ENCODE measurements around the gene NELL1. TPM values are rescaled to one million over a fixed set of nuclear protein-coding genes. Genes with fewer than 3 reads are reported as not detected.

The NELL1 gene
- total and polyA plus RNA-seq, 2 donors from 2014 or later, result 0.31 to 14.8 TPM

DNA sequence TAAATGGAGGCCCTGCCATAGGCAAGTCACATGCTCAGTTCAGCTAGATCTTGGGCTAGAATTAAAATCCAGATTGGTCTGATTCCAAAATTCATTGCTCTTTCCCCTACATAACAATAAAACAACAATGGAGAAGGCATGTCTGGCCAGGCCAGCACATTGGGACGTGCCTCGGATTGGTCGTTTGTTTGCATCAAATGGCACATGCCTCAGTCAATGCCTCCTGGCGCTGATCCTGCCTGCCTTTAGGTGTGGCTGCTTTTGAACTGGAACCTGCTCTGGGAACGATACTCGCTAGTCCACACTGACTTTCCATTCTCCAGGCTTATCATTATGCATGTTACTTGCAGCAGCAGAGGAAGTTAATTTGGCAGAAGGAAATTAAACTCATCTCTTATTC lies 322.1 kb downstream of the NELL1 start:
- H3K4me3 ChIP-seq (ENCODE audit: low read length in 3 of 3), result no peak overlapping the region
- intact Hi-C loops (cut with DNase I), result no loop called here
- TF ChIP-seq, protein P1, sequence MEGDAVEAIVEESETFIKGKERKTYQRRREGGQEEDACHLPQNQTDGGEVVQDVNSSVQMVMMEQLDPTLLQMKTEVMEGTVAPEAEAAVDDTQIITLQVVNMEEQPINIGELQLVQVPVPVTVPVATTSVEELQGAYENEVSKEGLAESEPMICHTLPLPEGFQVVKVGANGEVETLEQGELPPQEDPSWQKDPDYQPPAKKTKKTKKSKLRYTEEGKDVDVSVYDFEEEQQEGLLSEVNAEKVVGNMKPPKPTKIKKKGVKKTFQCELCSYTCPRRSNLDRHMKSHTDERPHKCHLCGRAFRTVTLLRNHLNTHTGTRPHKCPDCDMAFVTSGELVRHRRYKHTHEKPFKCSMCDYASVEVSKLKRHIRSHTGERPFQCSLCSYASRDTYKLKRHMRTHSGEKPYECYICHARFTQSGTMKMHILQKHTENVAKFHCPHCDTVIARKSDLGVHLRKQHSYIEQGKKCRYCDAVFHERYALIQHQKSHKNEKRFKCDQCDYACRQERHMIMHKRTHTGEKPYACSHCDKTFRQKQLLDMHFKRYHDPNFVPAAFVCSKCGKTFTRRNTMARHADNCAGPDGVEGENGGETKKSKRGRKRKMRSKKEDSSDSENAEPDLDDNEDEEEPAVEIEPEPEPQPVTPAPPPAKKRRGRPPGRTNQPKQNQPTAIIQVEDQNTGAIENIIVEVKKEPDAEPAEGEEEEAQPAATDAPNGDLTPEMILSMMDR (IDR thresholded peaks at IDR 0.05; ENCODE audit: borderline replicate concordance, extremely low read depth, insufficient read depth), result no peak
- H3K27ac ChIP-seq (ENCODE audit: low read depth in 2 of 2, low read length in 2 of 2), result no peak overlapping the region
- no peak for FAIRE-seq
- H3K36me3 ChIP-seq (ENCODE audit: control insufficient read depth in 2 of 3, insufficient read depth in 3 of 3, low read length in 3 of 3), result no peaks in the 10 kb centered on the region
- H3K4me1 ChIP-seq (ENCODE audit: control insufficient read depth in 2 of 3, insufficient read depth in 2 of 3, low read depth in 1 of 3, low read length in 3 of 3), result no peaks in the 10 kb centered on the region
- H3K27me3 ChIP-seq (ENCODE audit: control insufficient read depth, insufficient read depth, low read length), result no peaks in the 10 kb centered on the region
- no peak for DNase-seq
- H3K9me3 ChIP-seq (ENCODE audit: control insufficient read depth in 2 of 3, insufficient read depth in 1 of 3, low read length in 3 of 3), result no peaks in the 10 kb centered on the region
- H3K9ac ChIP-seq (ENCODE audit: low read length in 3 of 3), result no peak overlapping the region

DNA sequence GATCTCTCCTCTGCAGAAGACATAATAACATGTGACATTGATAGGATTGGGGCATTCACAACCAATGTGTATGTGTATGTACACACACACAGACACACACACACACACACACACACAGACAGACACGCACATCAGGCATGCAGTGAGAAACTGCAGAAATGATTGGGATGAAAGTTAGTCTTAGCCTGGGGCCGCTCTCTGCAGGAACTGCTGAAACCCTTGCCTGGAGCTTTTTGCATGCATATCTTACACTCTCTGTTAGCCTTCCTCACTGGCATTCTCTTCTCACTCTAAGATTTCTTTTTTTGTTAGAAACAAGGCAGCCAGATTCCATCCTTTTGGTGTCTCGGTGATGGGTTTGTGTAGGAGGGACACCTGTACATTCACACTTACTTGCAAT lies 337.9 kb downstream of the NELL1 start:
- H3K36me3 ChIP-seq (ENCODE audit: control insufficient read depth in 2 of 3, insufficient read depth in 3 of 3, low read length in 3 of 3), result no peaks in the 10 kb centered on the region
- no peaks in the 10 kb centered on the region for H3K27me3 ChIP-seq (ENCODE audit: control insufficient read depth, insufficient read depth, low read length)
- FAIRE-seq (no peak), DNase-seq (no peak)
- H3K9me3 ChIP-seq (ENCODE audit: control insufficient read depth in 2 of 3, insufficient read depth in 1 of 3, low read length in 3 of 3), result peaks cover 0 to 3% (median 0%) of the 10 kb centered on the region in 3 donors
- no peaks in the 10 kb centered on the region for H3K4me1 ChIP-seq (ENCODE audit: control insufficient read depth in 2 of 3, insufficient read depth in 2 of 3, low read depth in 1 of 3, low read length in 3 of 3)
- no peak overlapping the region for H3K9ac ChIP-seq (ENCODE audit: low read length in 3 of 3)
- H3K27ac ChIP-seq (ENCODE audit: low read depth in 2 of 2, low read length in 2 of 2), result no peak overlapping the region
- intact Hi-C loops (cut with DNase I), result no loop called here
- TF ChIP-seq, protein P1 (IDR thresholded peaks at IDR 0.05; ENCODE audit: borderline replicate concordance, extremely low read depth, insufficient read depth), result no peak
- H3K4me3 ChIP-seq (ENCODE audit: low read length in 3 of 3), result no peak overlapping the region

DNA sequence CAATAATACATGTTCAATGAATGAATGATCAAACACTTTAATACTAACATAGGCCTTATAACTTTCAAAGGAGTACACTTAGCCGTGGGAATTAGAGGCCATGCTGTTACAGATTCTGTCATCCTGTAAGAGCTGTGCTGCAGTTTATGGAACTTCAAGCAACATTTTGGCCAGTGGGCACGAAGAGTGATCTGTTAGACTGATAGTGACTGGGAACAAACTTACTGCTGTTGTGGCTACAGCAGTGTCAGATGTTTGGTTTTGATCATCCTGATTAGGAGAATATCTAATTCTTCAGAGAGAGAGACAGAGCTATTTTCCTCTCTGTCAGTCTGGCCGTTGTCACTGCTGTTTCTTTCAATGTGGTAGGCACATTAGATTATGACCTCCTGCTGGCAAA lies 348.9 kb downstream of the NELL1 start:
- no peaks in the 10 kb centered on the region for H3K4me1 ChIP-seq (ENCODE audit: control insufficient read depth in 2 of 3, insufficient read depth in 2 of 3, low read depth in 1 of 3, low read length in 3 of 3)
- TF ChIP-seq, protein P1 (IDR thresholded peaks at IDR 0.05; ENCODE audit: borderline replicate concordance, extremely low read depth, insufficient read depth), result no peak
- intact Hi-C loops (cut with DNase I), result no loop called here
- no peaks in the 10 kb centered on the region for H3K36me3 ChIP-seq (ENCODE audit: control insufficient read depth in 2 of 3, insufficient read depth in 3 of 3, low read length in 3 of 3)
- H3K27me3 ChIP-seq (ENCODE audit: control insufficient read depth, insufficient read depth, low read length), result no peaks in the 10 kb centered on the region
- no peak for FAIRE-seq
- no peak overlapping the region for H3K4me3 ChIP-seq (ENCODE audit: low read length in 3 of 3)
- H3K9ac ChIP-seq (ENCODE audit: low read length in 3 of 3), result no peak overlapping the region
- no peak for DNase-seq
- H3K9me3 ChIP-seq (ENCODE audit: control insufficient read depth in 2 of 3, insufficient read depth in 1 of 3, low read length in 3 of 3), result no peaks in the 10 kb centered on the region
- no peak overlapping the region for H3K27ac ChIP-seq (ENCODE audit: low read depth in 2 of 2, low read length in 2 of 2)

DNA sequence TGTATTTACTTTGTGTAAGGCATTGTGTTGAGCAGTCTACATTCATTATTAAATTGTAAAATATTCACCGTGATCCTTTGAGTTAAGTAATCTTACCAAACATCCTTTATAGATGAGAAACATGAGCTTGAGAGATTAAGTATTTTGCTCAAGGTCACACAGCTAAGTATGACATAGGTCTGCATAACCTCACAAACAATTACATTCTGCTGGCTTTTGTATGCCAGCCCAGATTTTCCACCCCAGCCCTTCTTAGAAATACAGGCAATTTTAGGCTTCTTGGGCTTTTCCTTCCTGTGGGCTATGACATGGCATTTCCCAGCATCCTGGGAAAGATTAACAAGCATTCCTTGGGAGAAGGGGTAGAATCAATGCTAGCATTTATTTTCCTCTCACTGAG lies 357.3 kb downstream of the NELL1 start:
- H3K9ac ChIP-seq (ENCODE audit: low read length in 3 of 3), result no peak overlapping the region
- no peak overlapping the region for H3K4me3 ChIP-seq (ENCODE audit: low read length in 3 of 3)
- TF ChIP-seq, protein P1 (IDR thresholded peaks at IDR 0.05; ENCODE audit: borderline replicate concordance, extremely low read depth, insufficient read depth), result no peak
- H3K27ac ChIP-seq (ENCODE audit: low read depth in 2 of 2, low read length in 2 of 2), result peak overlapping the region in 1 of 2 donors; percentile 48
- intact Hi-C loops (cut with DNase I), result no loop called here
- no peak for DNase-seq
- no peaks in the 10 kb centered on the region for H3K36me3 ChIP-seq (ENCODE audit: control insufficient read depth in 2 of 3, insufficient read depth in 3 of 3, low read length in 3 of 3)
- no peaks in the 10 kb centered on the region for H3K9me3 ChIP-seq (ENCODE audit: control insufficient read depth in 2 of 3, insufficient read depth in 1 of 3, low read length in 3 of 3)
- H3K27me3 ChIP-seq (ENCODE audit: control insufficient read depth, insufficient read depth, low read length), result no peaks in the 10 kb centered on the region
- no peak for FAIRE-seq
- peaks cover 0 to 20% (median 3%) of the 10 kb centered on the region in 3 donors for H3K4me1 ChIP-seq (ENCODE audit: control insufficient read depth in 2 of 3, insufficient read depth in 2 of 3, low read depth in 1 of 3, low read length in 3 of 3)

All from kidney (tissue), 14 donors.